ENCODE results near the gene CHST6. TPM values are rescaled to one million over a fixed set of nuclear protein-coding genes. Genes with fewer than 3 reads are reported as not detected.

Gene CHST6
- total and polyA plus RNA-seq, 2 of the 8 experiments (the other 6 are each of a cell fraction or from before 2014, with no cell fraction given), result 18.2 to 25.4 TPM

DNA sequence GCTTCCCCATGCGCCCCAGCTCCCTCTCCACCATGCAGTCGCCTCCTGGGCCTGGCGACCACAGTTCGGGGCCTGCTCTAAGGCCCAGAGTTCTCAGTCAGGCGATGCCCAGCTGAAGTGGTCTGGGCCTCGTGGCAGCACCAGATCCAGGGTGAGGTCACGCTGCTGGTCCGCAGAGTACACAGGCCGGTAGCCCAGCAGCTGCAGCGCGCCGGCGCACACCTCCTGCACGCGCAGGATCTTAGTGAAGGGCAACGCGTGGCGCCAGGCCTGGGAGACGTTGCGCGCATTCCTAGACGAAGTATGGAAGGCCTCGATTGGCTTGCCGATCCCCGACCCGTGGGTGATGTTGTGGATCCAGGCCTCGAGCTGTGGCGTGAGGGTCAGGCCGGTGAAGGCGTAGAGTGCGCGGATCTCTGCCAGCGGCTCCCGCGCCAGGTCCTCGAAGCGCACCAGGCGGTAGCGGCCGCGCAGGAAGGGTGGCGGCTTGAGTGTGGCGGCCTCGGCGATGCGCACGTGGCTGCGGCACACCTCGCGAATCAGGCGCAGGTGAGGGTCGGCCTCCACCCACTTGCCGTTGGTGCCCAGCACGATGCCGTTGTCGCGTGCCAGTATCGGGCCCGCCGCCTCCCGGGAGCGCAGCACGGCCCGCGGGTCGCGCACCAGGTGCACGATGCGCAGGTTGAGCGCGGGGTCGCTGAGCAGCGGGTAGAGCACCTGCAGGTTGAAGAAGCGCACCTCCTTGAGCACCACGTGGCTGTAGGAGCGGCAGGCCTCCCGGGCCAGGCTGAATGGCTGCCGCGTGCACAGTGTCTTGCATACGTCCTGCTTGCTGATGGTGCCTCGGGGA lies 34.0 kb upstream of the CHST6 start (continued):
- TF ChIP-seq CTBP2 (IDR thresholded peaks at IDR 0.05; ENCODE audit: borderline replicate concordance, insufficient read depth, insufficient read length, low read length), result no peak
- TF ChIP-seq BACH1 (IDR thresholded peaks at IDR 0.05; ENCODE audit: low read length), result no peak
- TF ChIP-seq, protein P1, sequence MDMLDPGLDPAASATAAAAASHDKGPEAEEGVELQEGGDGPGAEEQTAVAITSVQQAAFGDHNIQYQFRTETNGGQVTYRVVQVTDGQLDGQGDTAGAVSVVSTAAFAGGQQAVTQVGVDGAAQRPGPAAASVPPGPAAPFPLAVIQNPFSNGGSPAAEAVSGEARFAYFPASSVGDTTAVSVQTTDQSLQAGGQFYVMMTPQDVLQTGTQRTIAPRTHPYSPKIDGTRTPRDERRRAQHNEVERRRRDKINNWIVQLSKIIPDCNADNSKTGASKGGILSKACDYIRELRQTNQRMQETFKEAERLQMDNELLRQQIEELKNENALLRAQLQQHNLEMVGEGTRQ (IDR thresholded peaks at IDR 0.05; ENCODE audit: low read length), result no peak
- no peak for TF ChIP-seq RNF2 (IDR thresholded peaks at IDR 0.05; ENCODE audit: borderline replicate concordance, low read depth, low read length, missing control alignments, poor library complexity, severe bottlenecking)
- TF ChIP-seq, protein P2, sequence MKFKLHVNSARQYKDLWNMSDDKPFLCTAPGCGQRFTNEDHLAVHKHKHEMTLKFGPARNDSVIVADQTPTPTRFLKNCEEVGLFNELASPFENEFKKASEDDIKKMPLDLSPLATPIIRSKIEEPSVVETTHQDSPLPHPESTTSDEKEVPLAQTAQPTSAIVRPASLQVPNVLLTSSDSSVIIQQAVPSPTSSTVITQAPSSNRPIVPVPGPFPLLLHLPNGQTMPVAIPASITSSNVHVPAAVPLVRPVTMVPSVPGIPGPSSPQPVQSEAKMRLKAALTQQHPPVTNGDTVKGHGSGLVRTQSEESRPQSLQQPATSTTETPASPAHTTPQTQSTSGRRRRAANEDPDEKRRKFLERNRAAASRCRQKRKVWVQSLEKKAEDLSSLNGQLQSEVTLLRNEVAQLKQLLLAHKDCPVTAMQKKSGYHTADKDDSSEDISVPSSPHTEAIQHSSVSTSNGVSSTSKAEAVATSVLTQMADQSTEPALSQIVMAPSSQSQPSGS (IDR thresholded peaks at IDR 0.05; ENCODE audit: low read length), result no peak
- no peak for TF ChIP-seq PHF8 (conservative IDR thresholded peaks at IDR 0.05; ENCODE audit: low read depth, low read length)
- TF ChIP-seq RFX5 (IDR thresholded peaks at IDR 0.05; ENCODE audit: borderline replicate concordance, low read depth, low read length), result no peak
